ENCODE results near the gene KLHL17. TPM values are rescaled to one million over a fixed set of nuclear protein-coding genes. Genes with fewer than 3 reads are reported as not detected.

KLHL17 gene
- total and polyA plus RNA-seq, 10 of the 15 experiments (the other 5 are each of a cell fraction or from before 2014, with no cell fraction given) = 0.03 to 30.6 (median 5.3) TPM

GRCh38 chr1:1000357-1001056, 40.1 kb downstream of the KLHL17 start (continued):
- TF ChIP-seq CHD2 (IDR thresholded peaks at IDR 0.05; ENCODE audit: borderline replicate concordance, low read depth, low read length) = 0 out of 2 replicates have a peak, but pooled peaks have one; percentile 38
- TF ChIP-seq, protein P1, sequence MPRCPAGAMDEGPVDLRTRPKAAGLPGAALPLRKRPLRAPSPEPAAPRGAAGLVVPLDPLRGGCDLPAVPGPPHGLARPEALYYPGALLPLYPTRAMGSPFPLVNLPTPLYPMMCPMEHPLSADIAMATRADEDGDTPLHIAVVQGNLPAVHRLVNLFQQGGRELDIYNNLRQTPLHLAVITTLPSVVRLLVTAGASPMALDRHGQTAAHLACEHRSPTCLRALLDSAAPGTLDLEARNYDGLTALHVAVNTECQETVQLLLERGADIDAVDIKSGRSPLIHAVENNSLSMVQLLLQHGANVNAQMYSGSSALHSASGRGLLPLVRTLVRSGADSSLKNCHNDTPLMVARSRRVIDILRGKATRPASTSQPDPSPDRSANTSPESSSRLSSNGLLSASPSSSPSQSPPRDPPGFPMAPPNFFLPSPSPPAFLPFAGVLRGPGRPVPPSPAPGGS (IDR thresholded peaks at IDR 0.05; ENCODE audit: borderline replicate concordance, insufficient read depth, low read depth, low read length, poor library complexity, severe bottlenecking) = no peak
- TF ChIP-seq BMI1 (IDR thresholded peaks at IDR 0.05; ENCODE audit: borderline replicate concordance) = 0 out of 2 replicates have a peak, but pooled peaks have one; percentile 29
- peak; percentile 98 for TF ChIP-seq ATF2 (IDR thresholded peaks at IDR 0.05; ENCODE audit: low read length)
- TF ChIP-seq MYC (IDR thresholded peaks at IDR 0.05; ENCODE audit: insufficient read depth, insufficient read length, insufficient replicate concordance, low read length, severe bottlenecking) = peak; percentile 70
- TF ChIP-seq TCF12 (IDR thresholded peaks at IDR 0.05; ENCODE audit: low read depth, low read length) = peak; percentile 29; the same call in 1 of the 2 replicates
- no peak for TF ChIP-seq EED (IDR thresholded peaks at IDR 0.05; ENCODE audit: low read depth)
- no peak for TF ChIP-seq HSF1 (IDR thresholded peaks at IDR 0.05; ENCODE audit: low read depth, low read length)
- peak; percentile 40 for TF ChIP-seq SUZ12 (IDR thresholded peaks at IDR 0.05; ENCODE audit: unreplicated experiment)
- TF ChIP-seq, protein P2, sequence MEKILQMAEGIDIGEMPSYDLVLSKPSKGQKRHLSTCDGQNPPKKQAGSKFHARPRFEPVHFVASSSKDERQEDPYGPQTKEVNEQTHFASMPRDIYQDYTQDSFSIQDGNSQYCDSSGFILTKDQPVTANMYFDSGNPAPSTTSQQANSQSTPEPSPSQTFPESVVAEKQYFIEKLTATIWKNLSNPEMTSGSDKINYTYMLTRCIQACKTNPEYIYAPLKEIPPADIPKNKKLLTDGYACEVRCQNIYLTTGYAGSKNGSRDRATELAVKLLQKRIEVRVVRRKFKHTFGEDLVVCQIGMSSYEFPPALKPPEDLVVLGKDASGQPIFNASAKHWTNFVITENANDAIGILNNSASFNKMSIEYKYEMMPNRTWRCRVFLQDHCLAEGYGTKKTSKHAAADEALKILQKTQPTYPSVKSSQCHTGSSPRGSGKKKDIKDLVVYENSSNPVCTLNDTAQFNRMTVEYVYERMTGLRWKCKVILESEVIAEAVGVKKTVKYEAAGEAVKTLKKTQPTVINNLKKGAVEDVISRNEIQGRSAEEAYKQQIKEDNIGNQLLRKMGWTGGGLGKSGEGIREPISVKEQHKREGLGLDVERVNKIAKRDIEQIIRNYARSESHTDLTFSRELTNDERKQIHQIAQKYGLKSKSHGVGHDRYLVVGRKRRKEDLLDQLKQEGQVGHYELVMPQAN (conservative IDR thresholded peaks at IDR 0.05) = peak; percentile 66
- TF ChIP-seq, protein P3, sequence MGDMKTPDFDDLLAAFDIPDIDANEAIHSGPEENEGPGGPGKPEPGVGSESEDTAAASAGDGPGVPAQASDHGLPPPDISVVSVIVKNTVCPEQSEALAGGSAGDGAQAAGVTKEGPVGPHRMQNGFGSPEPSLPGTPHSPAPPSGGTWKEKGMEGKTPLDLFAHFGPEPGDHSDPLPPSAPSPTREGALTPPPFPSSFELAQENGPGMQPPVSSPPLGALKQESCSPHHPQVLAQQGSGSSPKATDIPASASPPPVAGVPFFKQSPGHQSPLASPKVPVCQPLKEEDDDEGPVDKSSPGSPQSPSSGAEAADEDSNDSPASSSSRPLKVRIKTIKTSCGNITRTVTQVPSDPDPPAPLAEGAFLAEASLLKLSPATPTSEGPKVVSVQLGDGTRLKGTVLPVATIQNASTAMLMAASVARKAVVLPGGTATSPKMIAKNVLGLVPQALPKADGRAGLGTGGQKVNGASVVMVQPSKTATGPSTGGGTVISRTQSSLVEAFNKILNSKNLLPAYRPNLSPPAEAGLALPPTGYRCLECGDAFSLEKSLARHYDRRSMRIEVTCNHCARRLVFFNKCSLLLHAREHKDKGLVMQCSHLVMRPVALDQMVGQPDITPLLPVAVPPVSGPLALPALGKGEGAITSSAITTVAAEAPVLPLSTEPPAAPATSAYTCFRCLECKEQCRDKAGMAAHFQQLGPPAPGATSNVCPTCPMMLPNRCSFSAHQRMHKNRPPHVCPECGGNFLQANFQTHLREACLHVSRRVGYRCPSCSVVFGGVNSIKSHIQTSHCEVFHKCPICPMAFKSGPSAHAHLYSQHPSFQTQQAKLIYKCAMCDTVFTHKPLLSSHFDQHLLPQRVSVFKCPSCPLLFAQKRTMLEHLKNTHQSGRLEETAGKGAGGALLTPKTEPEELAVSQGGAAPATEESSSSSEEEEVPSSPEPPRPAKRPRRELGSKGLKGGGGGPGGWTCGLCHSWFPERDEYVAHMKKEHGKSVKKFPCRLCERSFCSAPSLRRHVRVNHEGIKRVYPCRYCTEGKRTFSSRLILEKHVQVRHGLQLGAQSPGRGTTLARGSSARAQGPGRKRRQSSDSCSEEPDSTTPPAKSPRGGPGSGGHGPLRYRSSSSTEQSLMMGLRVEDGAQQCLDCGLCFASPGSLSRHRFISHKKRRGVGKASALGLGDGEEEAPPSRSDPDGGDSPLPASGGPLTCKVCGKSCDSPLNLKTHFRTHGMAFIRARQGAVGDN (IDR thresholded peaks at IDR 0.05) = peak; percentile 82
- no peak for TF ChIP-seq MEF2A (IDR thresholded peaks at IDR 0.05; ENCODE audit: insufficient read depth, low read depth, low read length)
- peak in 1 of 2 experiments; percentile 34; a peak in 1 of 4 replicates for TF ChIP-seq EP300 (IDR thresholded peaks at IDR 0.05; ENCODE audit: borderline replicate concordance in 1 of 2, control insufficient read depth in 1 of 2, low read depth in 2 of 2, low read length in 2 of 2)
- peak; percentile 28 to 43; a peak in 2 of 4 replicates for TF ChIP-seq IKZF2 (IDR thresholded peaks at IDR 0.05)
- peak; percentile 67 for TF ChIP-seq SP1 (IDR thresholded peaks at IDR 0.05; ENCODE audit: low read depth, low read length)
- peak; percentile 36; the same call in 1 of the 2 replicates for TF ChIP-seq RB1 (IDR thresholded peaks at IDR 0.05; ENCODE audit: borderline replicate concordance)
- TF ChIP-seq NR2F1 (conservative IDR thresholded peaks at IDR 0.05) = peak; percentile 76
- TF ChIP-seq GATAD2B (conservative IDR thresholded peaks at IDR 0.05; ENCODE audit: low read depth) = peak; percentile 65
